Measurements from ENCODE around the gene CFAP74. TPM values are rescaled to one million over a fixed set of nuclear protein-coding genes. Genes with fewer than 3 reads are reported as not detected.
A peak's percentile ranks its signal among the peaks of the same experiment; 100 is the strongest.

CFAP74 gene
- total and polyA plus RNA-seq, 2 of the 13 experiments (the other 11 are each of a cell fraction or from before 2014, with no cell fraction given), result 0.27 to 0.62 TPM

GRCh38 chr1:1906185-1907097, 97.1 kb downstream of the CFAP74 start (continued):
- peak; percentile 99 for TF ChIP-seq ZNF121 (CRISPR knock-in tag; IDR thresholded peaks at IDR 0.05)
- TF ChIP-seq HMGXB4 (CRISPR knock-in tag; IDR thresholded peaks at IDR 0.05; ENCODE audit: borderline replicate concordance in 1 of 2, low read depth in 1 of 2), result peak; percentile 88 to 90
- TF ChIP-seq ZNF335 (CRISPR knock-in tag; IDR thresholded peaks at IDR 0.05), result 0 out of 2 replicates have a peak, but pooled peaks have one; percentile 67
- TF ChIP-seq THRA (CRISPR knock-in tag; IDR thresholded peaks at IDR 0.05; ENCODE audit: borderline replicate concordance), result peak; percentile 67; the same call in 1 of the 2 replicates
- no peak for TF ChIP-seq ZNF839 (CRISPR knock-in tag; IDR thresholded peaks at IDR 0.05; ENCODE audit: borderline replicate concordance)
- peak; percentile 52; the same call in 1 of the 2 replicates for TF ChIP-seq TFDP1 (CRISPR knock-in tag; IDR thresholded peaks at IDR 0.05; ENCODE audit: borderline replicate concordance)
- peak; percentile 68; the same call in 1 of the 2 replicates for TF ChIP-seq REPIN1 (CRISPR knock-in tag; IDR thresholded peaks at IDR 0.05; ENCODE audit: borderline replicate concordance, low read depth)
- TF ChIP-seq ZNF782 (CRISPR knock-in tag; IDR thresholded peaks at IDR 0.05; ENCODE audit: borderline replicate concordance), result no peak
- TF ChIP-seq CREB3 (CRISPR knock-in tag; IDR thresholded peaks at IDR 0.05), result no peak
- TF ChIP-seq ZNF142 (CRISPR knock-in tag; IDR thresholded peaks at IDR 0.05), result no peak

Data from HepG2 (cell line).